Smooth muscle cell (in vitro differentiated cells): ENCODE results near the gene TMPRSS6. TPM values are rescaled to one million over a fixed set of nuclear protein-coding genes. Genes with fewer than 3 reads are reported as not detected.
A peak's percentile ranks its signal among the peaks of the same experiment; 100 is the strongest.

Experiments used
- DNase-seq: peaks from one replicate; lab custom pipeline; 2025; ENCODE audit not compliant: unreplicated experiment; lab: John Stamatoyannopoulos, UW
- H2AFZ ChIP-seq: fragments of 200-600 bp; sonication (generic); 2 replicates; pipeline ENCODE4 v1.6.0; 2016; ENCODE audit warnings: antibody characterized with exemption, low read depth, mild to moderate bottlenecking
- H3F3A ChIP-seq: fragments of 200-600 bp; sonication (generic); 2 replicates; pipeline ENCODE4 v1.6.0; 2017; ENCODE audit warnings: antibody characterized with exemption, low read depth
- H3K27ac ChIP-seq: fragments of 200-600 bp; sonication (generic); 2 replicates; pipeline ENCODE4 v1.5.1; 2016; ENCODE audit warnings: low read depth, mild to moderate bottlenecking
- H3K27me3 ChIP-seq: fragments of 200-600 bp; sonication (generic); 2 replicates; pipeline ENCODE4 v1.6.1; 2016; ENCODE audit warnings: low read depth, mild to moderate bottlenecking
- H3K36me3 ChIP-seq: fragments of 200-600 bp; sonication (generic); 2 replicates; pipeline ENCODE4 v1.5.1; 2016; ENCODE audit warnings: low read depth
- H3K4me1 ChIP-seq: fragments of 200-600 bp; sonication (generic); 2 replicates; pipeline ENCODE4 v1.5.1; 2016; ENCODE audit warnings: low read depth
- H3K4me2 ChIP-seq: fragments of 200-600 bp; sonication (generic); 2 replicates; pipeline ENCODE4 v1.6.0; 2016; ENCODE audit warnings: mild to moderate bottlenecking
- H3K4me3 ChIP-seq: fragments of 200-600 bp; sonication (generic); 2 replicates; pipeline ENCODE4 v1.5.1; 2016; ENCODE audit warnings: mild to moderate bottlenecking
- H3K79me2 ChIP-seq: fragments of 200-600 bp; sonication (generic); 2 replicates; pipeline ENCODE4 v1.6.0; 2016; ENCODE audit warnings: low read depth, mild to moderate bottlenecking
- H3K9ac ChIP-seq: fragments of 200-600 bp; sonication (generic); 2 replicates; pipeline ENCODE4 v1.6.0; 2016; ENCODE audit warnings: low read depth
- H3K9me3 ChIP-seq: fragments of 200-600 bp; sonication (generic); replicated peaks from 2 replicates; pipeline ENCODE4 v1.5.1; 2016; ENCODE audit warnings: low read depth
- H4K20me1 ChIP-seq: fragments of 200-600 bp; sonication (generic); 2 replicates; pipeline ENCODE4 v1.6.0; 2016; ENCODE audit warnings: low read depth
- WGBS: methylation state at CpG from one replicate; pipeline ENCODE4 v1.1.7; 2016; ENCODE audit warnings: low lambda C conversion rate; 5-methylcytosine and 5-hydroxymethylcytosine counted together
- polyA plus RNA-seq: library from polyadenylated mRNA; unstranded; fragments of >200 nt; fragmentation: Nextera tagmentation; extraction: Ambion mirVana; gene quantifications from 2 replicates; pipeline ENCODE4 v1.2.1, GENCODE V29; 2016
- total RNA-seq: library from RNA; depleted of rRNA; stranded (reverse); fragments of >200 nt; gene quantifications from 2 replicates; pipeline ENCODE4 v1.2.3, GENCODE V29; 2014
- TF ChIP-seq, protein P1 (sequence below): fragments of 200-600 bp; sonication (generic); IDR thresholded peaks from 2 replicates; pipeline ENCODE4 v1.5.1; 2017; ENCODE audit warnings: borderline replicate concordance, mild to moderate bottlenecking, antibody characterized with exemption; ENCODE audit not compliant: insufficient read depth, poor library complexity, severe bottlenecking

The TMPRSS6 gene
- total and polyA plus RNA-seq, 2 experiments from 2014 or later, result not detected

DNA sequence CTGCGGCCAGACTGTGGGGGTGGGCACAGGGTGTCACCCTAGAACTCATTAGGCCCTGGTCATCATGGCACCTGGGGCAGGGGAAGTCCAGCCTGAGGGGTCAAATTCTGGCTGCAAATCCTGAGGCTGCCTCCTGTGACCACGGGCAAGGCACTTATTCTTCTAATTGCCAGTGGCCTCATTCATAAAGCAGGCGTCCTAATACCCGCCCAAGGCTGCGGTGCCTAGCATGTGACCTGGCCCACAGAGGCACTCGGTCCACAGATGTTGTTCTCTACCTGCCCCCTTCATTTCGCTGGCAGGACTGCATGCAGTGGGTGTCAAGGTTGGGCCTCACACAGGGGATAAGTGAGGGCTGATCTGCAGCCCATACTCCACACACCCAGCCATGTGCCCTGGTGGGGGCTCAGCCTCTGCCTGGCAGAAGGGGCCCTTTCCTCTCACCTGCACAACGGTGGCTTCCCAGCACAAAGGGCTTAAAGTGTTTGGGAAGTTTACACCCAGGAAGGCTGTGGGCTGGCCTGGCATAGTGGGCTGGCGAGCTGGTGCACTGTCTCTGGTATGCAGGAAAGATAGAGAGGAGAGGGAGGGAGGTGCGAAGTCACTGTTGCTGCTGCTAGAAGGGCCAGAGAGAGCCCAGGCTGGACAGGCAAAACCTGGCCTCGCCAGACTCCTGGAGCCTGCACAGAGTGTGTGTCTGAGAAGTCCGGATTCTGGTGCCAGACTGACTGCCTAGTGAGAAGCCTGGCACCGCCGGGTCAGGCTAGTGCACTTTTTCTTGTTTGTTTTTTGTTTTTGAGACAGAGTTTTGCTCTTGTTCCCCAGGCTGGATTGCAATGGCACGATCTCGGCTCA is 86.8 kb downstream of the TMPRSS6 start:
- Histone ChIP-seq H3K27me3 (no peaks in the 10 kb centered on the region), H4K20me1 (peaks cover 58% of the 10 kb centered on the region), H3F3A (no peaks in the 10 kb centered on the region), H2AFZ (no peak overlapping the region), H3K4me3 (no peak overlapping the region), H3K9ac (no peak overlapping the region), H3K4me2 (no peak overlapping the region), H3K9me3 (no peaks in the 10 kb centered on the region), H3K36me3 (no peaks in the 10 kb centered on the region), H3K79me2 (peaks cover 36% of the 10 kb centered on the region), H3K27ac (no peak overlapping the region), H3K4me1 (peaks cover 9% of the 10 kb centered on the region)
- 94% methylated on average over 16 of the region's 16 CpGs for WGBS
- no peak for DNase-seq
- TF ChIP-seq, protein P1, sequence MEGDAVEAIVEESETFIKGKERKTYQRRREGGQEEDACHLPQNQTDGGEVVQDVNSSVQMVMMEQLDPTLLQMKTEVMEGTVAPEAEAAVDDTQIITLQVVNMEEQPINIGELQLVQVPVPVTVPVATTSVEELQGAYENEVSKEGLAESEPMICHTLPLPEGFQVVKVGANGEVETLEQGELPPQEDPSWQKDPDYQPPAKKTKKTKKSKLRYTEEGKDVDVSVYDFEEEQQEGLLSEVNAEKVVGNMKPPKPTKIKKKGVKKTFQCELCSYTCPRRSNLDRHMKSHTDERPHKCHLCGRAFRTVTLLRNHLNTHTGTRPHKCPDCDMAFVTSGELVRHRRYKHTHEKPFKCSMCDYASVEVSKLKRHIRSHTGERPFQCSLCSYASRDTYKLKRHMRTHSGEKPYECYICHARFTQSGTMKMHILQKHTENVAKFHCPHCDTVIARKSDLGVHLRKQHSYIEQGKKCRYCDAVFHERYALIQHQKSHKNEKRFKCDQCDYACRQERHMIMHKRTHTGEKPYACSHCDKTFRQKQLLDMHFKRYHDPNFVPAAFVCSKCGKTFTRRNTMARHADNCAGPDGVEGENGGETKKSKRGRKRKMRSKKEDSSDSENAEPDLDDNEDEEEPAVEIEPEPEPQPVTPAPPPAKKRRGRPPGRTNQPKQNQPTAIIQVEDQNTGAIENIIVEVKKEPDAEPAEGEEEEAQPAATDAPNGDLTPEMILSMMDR, result no peak

DNA sequence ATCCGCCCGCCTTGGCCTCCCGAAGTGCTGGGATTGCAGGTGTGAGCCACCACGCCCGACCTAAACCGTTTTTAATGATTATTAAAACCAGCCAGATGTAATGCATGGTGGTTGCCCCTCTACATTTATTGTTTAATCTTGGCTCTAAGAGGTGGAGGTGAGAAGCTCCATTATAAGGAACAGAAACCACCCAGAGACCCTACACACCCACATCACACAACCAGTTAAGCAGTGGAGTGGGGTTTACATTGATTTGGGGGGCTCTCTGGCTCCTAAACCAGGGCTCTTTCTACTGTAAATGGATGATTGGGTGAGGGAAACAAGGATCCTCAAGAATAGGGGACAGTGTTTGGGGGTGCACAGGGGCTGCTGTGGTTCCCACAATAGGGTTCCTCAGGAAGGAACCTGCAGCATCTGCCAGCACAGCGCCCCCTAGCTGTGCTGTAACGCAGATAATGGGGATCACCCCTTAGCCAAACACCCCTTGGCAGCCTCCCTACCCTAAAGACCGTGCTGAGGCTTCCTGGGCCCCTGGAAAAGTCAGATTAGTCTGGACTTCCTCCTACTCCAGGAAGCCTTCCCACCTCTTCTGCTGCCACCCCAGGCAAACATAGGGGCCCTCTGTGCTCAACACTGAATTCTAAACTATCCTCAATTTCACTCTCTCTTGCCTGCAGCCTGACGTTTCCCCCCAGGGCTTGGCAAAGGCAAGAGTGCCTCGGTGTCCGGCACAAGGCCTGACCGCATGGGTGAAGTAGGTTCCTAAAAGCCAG is 87.6 kb downstream of the TMPRSS6 start:
- Histone ChIP-seq H3K4me3 (no peak overlapping the region), H3K36me3 (no peaks in the 10 kb centered on the region), H2AFZ (no peak overlapping the region), H3K4me1 (peaks cover 9% of the 10 kb centered on the region), H3K9ac (no peak overlapping the region), H3K27ac (no peak overlapping the region), H3K27me3 (no peaks in the 10 kb centered on the region), H3K4me2 (no peak overlapping the region), H3K79me2 (peaks cover 36% of the 10 kb centered on the region), H3F3A (no peaks in the 10 kb centered on the region), H3K9me3 (no peaks in the 10 kb centered on the region), H4K20me1 (peaks cover 58% of the 10 kb centered on the region)
- 95% methylated on average over 10 of the region's 13 CpGs for WGBS
- TF ChIP-seq, protein P1, result peak; percentile 67
- no peak for DNase-seq

DNA sequence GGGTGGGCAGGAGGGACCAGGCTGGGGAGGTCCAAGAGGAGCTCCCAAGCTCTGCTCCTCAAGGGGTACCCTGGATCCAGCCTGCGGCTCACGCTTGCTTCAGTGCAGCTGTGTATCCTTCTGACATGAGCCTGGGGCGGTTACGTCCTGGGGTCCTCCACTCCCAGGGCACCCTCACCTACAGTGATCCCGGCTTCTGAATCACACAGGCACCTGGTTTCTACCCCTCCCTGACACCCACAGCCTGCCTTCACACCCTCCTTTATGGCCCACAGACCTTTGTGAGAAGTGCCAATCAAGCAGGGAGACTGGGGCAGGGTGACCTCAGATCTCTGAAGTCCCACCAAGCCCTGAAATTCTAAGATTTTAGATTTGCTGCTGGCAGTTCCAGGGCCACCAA is 88.5 kb downstream of the TMPRSS6 start:
- Histone ChIP-seq H4K20me1 (peaks cover 56% of the 10 kb centered on the region), H3K36me3 (no peaks in the 10 kb centered on the region), H3K4me3 (no peak overlapping the region), H3K4me1 (peaks cover 9% of the 10 kb centered on the region), H3K9ac (no peak overlapping the region), H2AFZ (no peak overlapping the region), H3K27me3 (no peaks in the 10 kb centered on the region), H3K79me2 (peaks cover 36% of the 10 kb centered on the region), H3K27ac (no peak overlapping the region), H3K9me3 (no peaks in the 10 kb centered on the region), H3K4me2 (peak overlapping the region; percentile 87), H3F3A (no peaks in the 10 kb centered on the region)
- no peak for DNase-seq
- 91% methylated on average over 5 of the region's 5 CpGs for WGBS
- TF ChIP-seq, protein P1, result no peak
